Neuronal stem cell (in vitro differentiated cells): Measurements from ENCODE around the gene ALDH1A1.

ENCODE experiments used
- DNase-seq: peaks from one replicate; pipeline ENCODE4 v3.0.0-alpha.2; 2013; ENCODE audit warnings: low spot score
- H2AFZ ChIP-seq: one replicate; pipeline ENCODE4 v1.6.1; 2013; ENCODE audit warnings: mild to moderate bottlenecking, low read length, inconsistent platforms
- H2AK5ac ChIP-seq: 2 replicates; pipeline ENCODE4 v1.6.1; 2013; ENCODE audit warnings: low read depth, mild to moderate bottlenecking, inconsistent platforms, low read length, moderate library complexity, mixed read lengths
- H2BK120ac ChIP-seq: 2 replicates; pipeline ENCODE4 v1.6.1; 2013; ENCODE audit warnings: low read depth, mild to moderate bottlenecking, inconsistent platforms, low read length, moderate library complexity, mixed read lengths
- H2BK12ac ChIP-seq: one replicate; pipeline ENCODE4 v1.6.1; 2013; ENCODE audit warnings: low read length, inconsistent platforms
- H2BK15ac ChIP-seq: 2 replicates; pipeline ENCODE4 v1.6.1; 2013; ENCODE audit warnings: mild to moderate bottlenecking, low read length, inconsistent platforms, mixed read lengths
- H2BK5ac ChIP-seq: one replicate; pipeline ENCODE4 v1.6.1; 2013; ENCODE audit warnings: inconsistent platforms, mild to moderate bottlenecking, low read length, moderate library complexity
- H3K14ac ChIP-seq: one replicate; pipeline ENCODE4 v1.6.1; 2013; ENCODE audit warnings: low read length, inconsistent platforms
- H3K18ac ChIP-seq: 2 replicates; pipeline ENCODE4 v1.6.1; 2013; ENCODE audit warnings: low read length, inconsistent platforms
- H3K23ac ChIP-seq: 2 replicates; pipeline ENCODE4 v1.6.1; 2013; ENCODE audit warnings: low read depth, mild to moderate bottlenecking, mixed read lengths, low read length, inconsistent platforms; ENCODE audit not compliant: poor library complexity
- H3K27ac ChIP-seq: replicated peaks from 3 replicates; pipeline ENCODE4 v1.5.1; 2013; ENCODE audit warnings: low read length, inconsistent platforms
- H3K27me3 ChIP-seq, 3 experiments: 2 replicates each; pipeline ENCODE4 v1.6.1; 2013; ENCODE audit warnings: low read length in 3 of 3, mild to moderate bottlenecking in 2 of 3, inconsistent platforms in 1 of 3, low read depth in 1 of 3, mixed read lengths in 1 of 3, moderate library complexity in 1 of 3; ENCODE audit not compliant: control insufficient read depth in 3 of 3, insufficient read depth in 3 of 3
- H3K36me3 ChIP-seq, 2 donors: replicated peaks in 1 of 2; 2 replicates each; pipeline ENCODE4 v1.6.1; 2013; ENCODE audit warnings: low read length in 2 of 2; ENCODE audit not compliant: control insufficient read depth in 2 of 2, insufficient read depth in 2 of 2
- H3K4ac ChIP-seq: 2 replicates; pipeline ENCODE4 v1.6.1; 2013; ENCODE audit warnings: inconsistent platforms, mild to moderate bottlenecking, low read length, moderate library complexity
- H3K4me1 ChIP-seq, 2 donors: 1 replicate in 1 of 2; 2 replicates in 1 of 2; pipeline ENCODE4 v1.6.1; 2013; ENCODE audit warnings: low read length in 2 of 2, low read depth in 1 of 2; ENCODE audit not compliant: control insufficient read depth in 2 of 2, insufficient read depth in 1 of 2
- H3K4me2 ChIP-seq: one replicate; pipeline ENCODE4 v1.6.1; 2013; ENCODE audit warnings: mild to moderate bottlenecking, low read length, inconsistent platforms; ENCODE audit not compliant: insufficient read depth, poor library complexity, severe bottlenecking
- H3K4me3 ChIP-seq, 2 donors: 2 replicates each; pipeline ENCODE4 v1.5.1; 2013; ENCODE audit warnings: low read length in 2 of 2, mild to moderate bottlenecking in 2 of 2, inconsistent platforms in 1 of 2, moderate library complexity in 1 of 2
- H3K79me1 ChIP-seq: one replicate; pipeline ENCODE4 v1.6.1; 2013; ENCODE audit warnings: low read depth, mild to moderate bottlenecking, inconsistent platforms, low read length, moderate library complexity
- H3K9ac ChIP-seq: one replicate; pipeline ENCODE4 v1.6.1; 2013; ENCODE audit warnings: mild to moderate bottlenecking, low read depth, low read length, inconsistent platforms; ENCODE audit not compliant: poor library complexity
- H3K9me3 ChIP-seq, 2 donors: replicated peaks in 1 of 2; 2 replicates each; pipeline versions ENCODE3 to v1.6.1; 2013; ENCODE audit warnings: low read length in 2 of 2, mild to moderate bottlenecking in 2 of 2, inconsistent platforms in 1 of 2, low read depth in 1 of 2, mixed read lengths in 1 of 2, moderate library complexity in 1 of 2; ENCODE audit not compliant: control insufficient read depth in 2 of 2, insufficient read depth in 1 of 2
- H4K8ac ChIP-seq: one replicate; pipeline ENCODE4 v1.6.1; 2013; ENCODE audit warnings: low read depth, mild to moderate bottlenecking, inconsistent platforms, low read length, moderate library complexity
- H4K91ac ChIP-seq: one replicate; pipeline ENCODE4 v1.6.1; 2013; ENCODE audit warnings: low read length, low read depth, mild to moderate bottlenecking, inconsistent platforms; ENCODE audit not compliant: poor library complexity
- WGBS, 2 donors: extraction: QIAGEN DNeasy Blood & Tissue Kit; methylation state at CpG; one replicate each; pipeline ENCODE4 v1.1.7; 2013; ENCODE audit warnings: missing lambda C conversion rate in 2 of 2, mixed read lengths in 1 of 2; ENCODE audit not compliant: insufficient read length in 2 of 2, insufficient replicate concordance in 1 of 2; ENCODE audit errors: extremely low coverage in 2 of 2; 5-methylcytosine and 5-hydroxymethylcytosine counted together

The ALDH1A1 gene

GRCh38 chr9:72874344-72874743 is 78.5 kb downstream of the ALDH1A1 start:
- H3K79me1 ChIP-seq = no peaks in the 10 kb centered on the region
- H2BK5ac ChIP-seq = no peak overlapping the region
- no peak overlapping the region for H2BK120ac ChIP-seq
- no peak overlapping the region for H2AFZ ChIP-seq
- no peak overlapping the region for H3K4ac ChIP-seq
- no peak overlapping the region for H4K91ac ChIP-seq
- no peaks in the 10 kb centered on the region for H3K36me3 ChIP-seq
- no peak overlapping the region for H3K27ac ChIP-seq
- no peak for DNase-seq
- no peak overlapping the region for H2AK5ac ChIP-seq
- H3K4me1 ChIP-seq = no peaks in the 10 kb centered on the region
- H4K8ac ChIP-seq = no peak overlapping the region
- no peaks in the 10 kb centered on the region for H3K9me3 ChIP-seq
- H3K9ac ChIP-seq = no peak overlapping the region
- H3K14ac ChIP-seq = no peak overlapping the region
- H3K23ac ChIP-seq = no peak overlapping the region
- no peak overlapping the region for H3K4me3 ChIP-seq
- H2BK15ac ChIP-seq = no peak overlapping the region
- no peak overlapping the region for H3K18ac ChIP-seq
- no peak overlapping the region for H2BK12ac ChIP-seq
- no CpG with 5 or more reads among the region's 2 CpGs for WGBS, 2 donors
- no peaks in the 10 kb centered on the region for H3K27me3 ChIP-seq
- H3K4me2 ChIP-seq = no peak overlapping the region

GRCh38 chr9:72873456-72873855 is 79.4 kb downstream of the ALDH1A1 start:
- no peak overlapping the region for H2BK12ac ChIP-seq
- H3K9ac ChIP-seq = no peak overlapping the region
- no CpG with 5 or more reads among the region's 1 CpG for WGBS, 2 donors
- H2AFZ ChIP-seq = no peak overlapping the region
- H3K4me2 ChIP-seq = no peak overlapping the region
- no peak overlapping the region for H3K27ac ChIP-seq
- no peak overlapping the region for H3K23ac ChIP-seq
- no peak overlapping the region for H3K4ac ChIP-seq
- no peaks in the 10 kb centered on the region for H3K9me3 ChIP-seq
- no peak for DNase-seq
- H3K4me3 ChIP-seq = no peak overlapping the region
- no peak overlapping the region for H4K91ac ChIP-seq
- H3K79me1 ChIP-seq = no peaks in the 10 kb centered on the region
- H2BK15ac ChIP-seq = no peak overlapping the region
- H4K8ac ChIP-seq = no peak overlapping the region
- H3K18ac ChIP-seq = no peak overlapping the region
- no peak overlapping the region for H2BK5ac ChIP-seq
- H3K27me3 ChIP-seq = no peaks in the 10 kb centered on the region
- H3K36me3 ChIP-seq = no peaks in the 10 kb centered on the region
- no peaks in the 10 kb centered on the region for H3K4me1 ChIP-seq
- H2BK120ac ChIP-seq = no peak overlapping the region
- H3K14ac ChIP-seq = no peak overlapping the region
- H2AK5ac ChIP-seq = no peak overlapping the region

- no peak overlapping the region for H2AK5ac ChIP-seq
- H3K4ac ChIP-seq = no peak overlapping the region
- no peak for DNase-seq
- H3K36me3 ChIP-seq = no peaks in the 10 kb centered on the region
- no peak overlapping the region for H2BK15ac ChIP-seq
- no peaks in the 10 kb centered on the region for H3K4me1 ChIP-seq
- no peaks in the 10 kb centered on the region for H3K9me3 ChIP-seq
- no peak overlapping the region for H3K4me3 ChIP-seq
- no peak overlapping the region for H3K9ac ChIP-seq
- no peak overlapping the region for H2BK5ac ChIP-seq
- no peaks in the 10 kb centered on the region for H3K27me3 ChIP-seq
- H3K14ac ChIP-seq = no peak overlapping the region
- no CpG with 5 or more reads among the region's 2 CpGs for WGBS, 2 donors
- H2AFZ ChIP-seq = no peak overlapping the region
- H4K8ac ChIP-seq = no peak overlapping the region
- no peak overlapping the region for H3K4me2 ChIP-seq
- no peak overlapping the region for H2BK12ac ChIP-seq
- H3K27ac ChIP-seq = no peak overlapping the region
- H2BK120ac ChIP-seq = no peak overlapping the region
- H4K91ac ChIP-seq = no peak overlapping the region
- no peaks in the 10 kb centered on the region for H3K79me1 ChIP-seq
- H3K23ac ChIP-seq = no peak overlapping the region
- no peak overlapping the region for H3K18ac ChIP-seq
These were observed 80.1 kb downstream of the ALDH1A1 start for GRCh38 chr9:72872718-72873117.

GRCh38 chr9:72871685-72872084 is 81.2 kb downstream of the ALDH1A1 start:
- H2BK5ac ChIP-seq = no peak overlapping the region
- no peak overlapping the region for H2AFZ ChIP-seq
- no peak overlapping the region for H3K4ac ChIP-seq
- WGBS, 2 donors = no CpG with 5 or more reads among the region's 3 CpGs
- no peak overlapping the region for H2AK5ac ChIP-seq
- no peaks in the 10 kb centered on the region for H3K36me3 ChIP-seq
- H3K4me1 ChIP-seq = no peaks in the 10 kb centered on the region
- no peak overlapping the region for H3K18ac ChIP-seq
- H2BK12ac ChIP-seq = no peak overlapping the region
- H3K27ac ChIP-seq = no peak overlapping the region
- H3K4me2 ChIP-seq = no peak overlapping the region
- no peak overlapping the region for H2BK120ac ChIP-seq
- no peaks in the 10 kb centered on the region for H3K79me1 ChIP-seq
- no peaks in the 10 kb centered on the region for H3K27me3 ChIP-seq
- H4K8ac ChIP-seq = no peak overlapping the region
- H3K9ac ChIP-seq = no peak overlapping the region
- H4K91ac ChIP-seq = no peak overlapping the region
- H3K23ac ChIP-seq = no peak overlapping the region
- no peaks in the 10 kb centered on the region for H3K9me3 ChIP-seq
- H3K4me3 ChIP-seq = no peak overlapping the region
- no peak overlapping the region for H3K14ac ChIP-seq
- H2BK15ac ChIP-seq = no peak overlapping the region
- DNase-seq = no peak
